Stomach (tissue), 4 donors: Measurements from ENCODE around the gene SLC12A7.

Experiments used
- CTCF ChIP-seq, 7 experiments: fragments of 450-650 bp in 4 of 7; fragments of 200-600 bp in 3 of 7; sonication (generic) in 3 of 7; IDR thresholded peaks; one replicate each; pipeline ENCODE4 v1.5.1; 2016 to 2019; ENCODE audit warnings: antibody characterized with exemption in 7 of 7, control low read depth in 2 of 7, mild to moderate bottlenecking in 1 of 7
- POLR2A ChIP-seq, 4 donors: fragments of 450-650 bp; IDR thresholded peaks; one replicate each; pipeline ENCODE4 v1.6.1; 2016; ENCODE audit warnings: antibody characterized with exemption in 4 of 4, control low read depth in 2 of 4, mild to moderate bottlenecking in 1 of 4, moderate library complexity in 1 of 4

- TF ChIP-seq POLR2A (IDR thresholded peaks at IDR 0.05), result no peak
- TF ChIP-seq CTCF (IDR thresholded peaks at IDR 0.05), result no peak
Observed at GRCh38 chr5:1035421-1036405, 76.2 kb downstream of the SLC12A7 start.
